ENCODE results near the gene AGBL4.

DNA sequence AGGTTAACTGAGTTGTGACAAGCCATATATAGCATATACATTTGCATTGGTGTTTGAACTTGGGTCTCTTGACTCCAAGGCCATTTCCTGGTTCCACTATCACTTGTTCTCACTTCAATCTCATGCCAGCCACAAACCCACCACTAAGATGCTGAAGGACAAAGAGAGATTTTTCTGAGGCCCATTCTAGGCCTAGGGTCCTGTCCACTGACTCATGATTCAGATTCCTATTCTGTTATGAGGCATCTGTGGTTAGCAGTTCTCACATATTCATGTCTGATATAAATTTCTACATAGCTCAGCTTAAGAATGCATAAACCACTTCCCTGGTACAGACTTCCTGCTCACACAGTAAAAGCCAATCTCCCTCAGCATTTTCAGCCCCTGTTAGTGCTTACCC is 921.0 kb downstream of the AGBL4 start:
- TF ChIP-seq EZH2 (IDR thresholded peaks at IDR 0.05) (no peak), POLR2AphosphoS5 (IDR thresholded peaks at IDR 0.05; ENCODE audit: borderline replicate concordance, low read depth, low read length) (no peak), FOXP2 (optimal IDR thresholded peaks at IDR 0.05; ENCODE audit: control extremely low read depth, extremely low read length, insufficient read depth) (no peak)

Data from SK-N-MC (cell line).